K562 (cell line): ENCODE data around the gene CRCP. TPM values are rescaled to one million over a fixed set of nuclear protein-coding genes. Genes with fewer than 3 reads are reported as not detected.

Experiments
- ARNT ChIP-seq, 2 experiments: fragments of 450-650 bp; IDR thresholded peaks; 2 replicates each; pipeline ENCODE4 v1.6.1; 2016; ENCODE audit warnings: mild to moderate bottlenecking in 1 of 2
- CHCHD3 ChIP-seq: fragments of 250-450 bp; sonication (Bioruptor Pico); IDR thresholded peaks from 2 replicates; pipeline ENCODE4 v2.1.2; 2022; ENCODE audit warnings: mild to moderate bottlenecking
- EHMT2 ChIP-seq: fragments of 450-650 bp; IDR thresholded peaks from 2 replicates; pipeline ENCODE4 v1.6.1; 2018; ENCODE audit warnings: antibody characterized with exemption
- MAX ChIP-seq: sonication (generic); formaldehyde crosslinking; IDR thresholded peaks from 2 replicates; pipeline ENCODE4 v1.9.0; 2022; ENCODE audit warnings: mild to moderate bottlenecking, missing genetic modification reagents
- NCOA6 ChIP-seq: fragments of 450-650 bp; IDR thresholded peaks from 2 replicates; pipeline ENCODE4 v1.6.1; 2017; ENCODE audit warnings: mild to moderate bottlenecking
- PCBP2 ChIP-seq: fragments of 200-400 bp; formaldehyde crosslinking; IDR thresholded peaks from 2 replicates; pipeline ENCODE4 v1.6.1; 2018; ENCODE audit warnings: low read length, low read depth, mild to moderate bottlenecking, moderate library complexity; ENCODE audit not compliant: poor library complexity, severe bottlenecking
- PHF8 ChIP-seq: fragments of 200-600 bp; sonication (generic); IDR thresholded peaks from 2 replicates; pipeline ENCODE4 v1.6.1; 2012; ENCODE audit warnings: mixed run types, mild to moderate bottlenecking, inconsistent platforms, low read length, moderate library complexity, borderline replicate concordance
- PTBP1 ChIP-seq: fragments of 200-400 bp; formaldehyde crosslinking; IDR thresholded peaks from 2 replicates; pipeline ENCODE4 v1.6.1; 2017; ENCODE audit warnings: low read depth, low read length
- PTTG1 ChIP-seq: fragments of 450-650 bp; IDR thresholded peaks from 2 replicates; pipeline ENCODE4 v1.6.1; 2016; ENCODE audit warnings: low read depth, mild to moderate bottlenecking, missing genetic modification characterization, missing compliant biosample characterization
- ZNF778 ChIP-seq: fragments of 450-650 bp; formaldehyde crosslinking; IDR thresholded peaks from 2 replicates; pipeline ENCODE4 v1.4.0; 2020; ENCODE audit warnings: mild to moderate bottlenecking, moderate library complexity
- polyA plus RNA-seq, 8 experiments: library from polyadenylated mRNA; depleted of rRNA in 4 of 8; stranded (reverse) in 5 of 8; unstranded in 3 of 8; fragments of >200 nt; fragmentation: Nextera tagmentation in 2 of 8; fragmentation: Illumina TruSeq in 1 of 8; extraction: Ambion mirVana in 2 of 8; extraction: Trizol in 1 of 8; gene quantifications; 2 replicates each; pipeline versions ENCODE4 v1.2.1 to v1.2.3, GENCODE V29; 2011 to 2014; ENCODE audit warnings: inconsistent platforms in 1 of 8, missing spikeins in 1 of 8
- total RNA-seq, 7 experiments: library from RNA; depleted of rRNA in 6 of 7; stranded (reverse); fragments of >200 nt in 6 of 7; fragmentation: Illumina TruSeq in 2 of 7; extraction: Trizol in 2 of 7; gene quantifications; 2 replicates each; pipeline versions ENCODE4 v1.2.1 to v1.2.3, GENCODE V29; 2011 to 2021; ENCODE audit warnings: low replicate concordance in 1 of 7
- TF ChIP-seq, protein P1 (sequence below): fragments of 200-600 bp; sonication (generic); IDR thresholded peaks from one replicate; pipeline ENCODE4 v1.6.1; 2012; ENCODE audit warnings: mild to moderate bottlenecking, low read depth, low read length, inconsistent platforms
- TF ChIP-seq, protein P2 (sequence below), 2 experiments: IDR thresholded peaks; 2 replicates each; pipeline ENCODE4 v1.6.1; 2011; ENCODE audit warnings: borderline replicate concordance in 1 of 2, control low read depth in 1 of 2, low read depth in 1 of 2, low read length in 1 of 2, mild to moderate bottlenecking in 1 of 2, mixed read lengths in 1 of 2, moderate library complexity in 1 of 2; ENCODE audit not compliant: insufficient read depth in 1 of 2, insufficient read length in 1 of 2, poor library complexity in 1 of 2, severe bottlenecking in 1 of 2; ENCODE audit errors: extremely low read depth in 1 of 2

Gene CRCP
- total and polyA plus RNA-seq, 9 of the 15 experiments (the other 6 are each of a cell fraction or from before 2014, with no cell fraction given) = 22.1 to 58.3 (median 43.4) TPM

- TF ChIP-seq, protein P1, sequence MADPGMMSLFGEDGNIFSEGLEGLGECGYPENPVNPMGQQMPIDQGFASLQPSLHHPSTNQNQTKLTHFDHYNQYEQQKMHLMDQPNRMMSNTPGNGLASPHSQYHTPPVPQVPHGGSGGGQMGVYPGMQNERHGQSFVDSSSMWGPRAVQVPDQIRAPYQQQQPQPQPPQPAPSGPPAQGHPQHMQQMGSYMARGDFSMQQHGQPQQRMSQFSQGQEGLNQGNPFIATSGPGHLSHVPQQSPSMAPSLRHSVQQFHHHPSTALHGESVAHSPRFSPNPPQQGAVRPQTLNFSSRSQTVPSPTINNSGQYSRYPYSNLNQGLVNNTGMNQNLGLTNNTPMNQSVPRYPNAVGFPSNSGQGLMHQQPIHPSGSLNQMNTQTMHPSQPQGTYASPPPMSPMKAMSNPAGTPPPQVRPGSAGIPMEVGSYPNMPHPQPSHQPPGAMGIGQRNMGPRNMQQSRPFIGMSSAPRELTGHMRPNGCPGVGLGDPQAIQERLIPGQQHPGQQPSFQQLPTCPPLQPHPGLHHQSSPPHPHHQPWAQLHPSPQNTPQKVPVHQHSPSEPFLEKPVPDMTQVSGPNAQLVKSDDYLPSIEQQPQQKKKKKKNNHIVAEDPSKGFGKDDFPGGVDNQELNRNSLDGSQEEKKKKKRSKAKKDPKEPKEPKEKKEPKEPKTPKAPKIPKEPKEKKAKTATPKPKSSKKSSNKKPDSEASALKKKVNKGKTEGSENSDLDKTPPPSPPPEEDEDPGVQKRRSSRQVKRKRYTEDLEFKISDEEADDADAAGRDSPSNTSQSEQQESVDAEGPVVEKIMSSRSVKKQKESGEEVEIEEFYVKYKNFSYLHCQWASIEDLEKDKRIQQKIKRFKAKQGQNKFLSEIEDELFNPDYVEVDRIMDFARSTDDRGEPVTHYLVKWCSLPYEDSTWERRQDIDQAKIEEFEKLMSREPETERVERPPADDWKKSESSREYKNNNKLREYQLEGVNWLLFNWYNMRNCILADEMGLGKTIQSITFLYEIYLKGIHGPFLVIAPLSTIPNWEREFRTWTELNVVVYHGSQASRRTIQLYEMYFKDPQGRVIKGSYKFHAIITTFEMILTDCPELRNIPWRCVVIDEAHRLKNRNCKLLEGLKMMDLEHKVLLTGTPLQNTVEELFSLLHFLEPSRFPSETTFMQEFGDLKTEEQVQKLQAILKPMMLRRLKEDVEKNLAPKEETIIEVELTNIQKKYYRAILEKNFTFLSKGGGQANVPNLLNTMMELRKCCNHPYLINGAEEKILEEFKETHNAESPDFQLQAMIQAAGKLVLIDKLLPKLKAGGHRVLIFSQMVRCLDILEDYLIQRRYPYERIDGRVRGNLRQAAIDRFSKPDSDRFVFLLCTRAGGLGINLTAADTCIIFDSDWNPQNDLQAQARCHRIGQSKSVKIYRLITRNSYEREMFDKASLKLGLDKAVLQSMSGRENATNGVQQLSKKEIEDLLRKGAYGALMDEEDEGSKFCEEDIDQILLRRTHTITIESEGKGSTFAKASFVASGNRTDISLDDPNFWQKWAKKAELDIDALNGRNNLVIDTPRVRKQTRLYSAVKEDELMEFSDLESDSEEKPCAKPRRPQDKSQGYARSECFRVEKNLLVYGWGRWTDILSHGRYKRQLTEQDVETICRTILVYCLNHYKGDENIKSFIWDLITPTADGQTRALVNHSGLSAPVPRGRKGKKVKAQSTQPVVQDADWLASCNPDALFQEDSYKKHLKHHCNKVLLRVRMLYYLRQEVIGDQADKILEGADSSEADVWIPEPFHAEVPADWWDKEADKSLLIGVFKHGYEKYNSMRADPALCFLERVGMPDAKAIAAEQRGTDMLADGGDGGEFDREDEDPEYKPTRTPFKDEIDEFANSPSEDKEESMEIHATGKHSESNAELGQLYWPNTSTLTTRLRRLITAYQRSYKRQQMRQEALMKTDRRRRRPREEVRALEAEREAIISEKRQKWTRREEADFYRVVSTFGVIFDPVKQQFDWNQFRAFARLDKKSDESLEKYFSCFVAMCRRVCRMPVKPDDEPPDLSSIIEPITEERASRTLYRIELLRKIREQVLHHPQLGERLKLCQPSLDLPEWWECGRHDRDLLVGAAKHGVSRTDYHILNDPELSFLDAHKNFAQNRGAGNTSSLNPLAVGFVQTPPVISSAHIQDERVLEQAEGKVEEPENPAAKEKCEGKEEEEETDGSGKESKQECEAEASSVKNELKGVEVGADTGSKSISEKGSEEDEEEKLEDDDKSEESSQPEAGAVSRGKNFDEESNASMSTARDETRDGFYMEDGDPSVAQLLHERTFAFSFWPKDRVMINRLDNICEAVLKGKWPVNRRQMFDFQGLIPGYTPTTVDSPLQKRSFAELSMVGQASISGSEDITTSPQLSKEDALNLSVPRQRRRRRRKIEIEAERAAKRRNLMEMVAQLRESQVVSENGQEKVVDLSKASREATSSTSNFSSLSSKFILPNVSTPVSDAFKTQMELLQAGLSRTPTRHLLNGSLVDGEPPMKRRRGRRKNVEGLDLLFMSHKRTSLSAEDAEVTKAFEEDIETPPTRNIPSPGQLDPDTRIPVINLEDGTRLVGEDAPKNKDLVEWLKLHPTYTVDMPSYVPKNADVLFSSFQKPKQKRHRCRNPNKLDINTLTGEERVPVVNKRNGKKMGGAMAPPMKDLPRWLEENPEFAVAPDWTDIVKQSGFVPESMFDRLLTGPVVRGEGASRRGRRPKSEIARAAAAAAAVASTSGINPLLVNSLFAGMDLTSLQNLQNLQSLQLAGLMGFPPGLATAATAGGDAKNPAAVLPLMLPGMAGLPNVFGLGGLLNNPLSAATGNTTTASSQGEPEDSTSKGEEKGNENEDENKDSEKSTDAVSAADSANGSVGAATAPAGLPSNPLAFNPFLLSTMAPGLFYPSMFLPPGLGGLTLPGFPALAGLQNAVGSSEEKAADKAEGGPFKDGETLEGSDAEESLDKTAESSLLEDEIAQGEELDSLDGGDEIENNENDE = no peak
- TF ChIP-seq EHMT2 (no peak; the same call in 1 of the 2 replicates), ARNT (IDR thresholded peaks at IDR 0.05) (peak; percentile 66 to 81; a peak in 1 of 4 replicates), PTBP1 (0 out of 2 replicates have a peak, but pooled peaks have one; percentile 53), ZNF778 (CRISPR knock-in tag) (no peak), NCOA6 (no peak), MAX (CRISPR knock-in tag) (no peak), CHCHD3 (CRISPR knock-in tag) (no peak), PHF8 (peak; percentile 68; the same call in 1 of the 2 replicates), PCBP2 (no peak), PTTG1 (no peak)
- TF ChIP-seq, protein P2, sequence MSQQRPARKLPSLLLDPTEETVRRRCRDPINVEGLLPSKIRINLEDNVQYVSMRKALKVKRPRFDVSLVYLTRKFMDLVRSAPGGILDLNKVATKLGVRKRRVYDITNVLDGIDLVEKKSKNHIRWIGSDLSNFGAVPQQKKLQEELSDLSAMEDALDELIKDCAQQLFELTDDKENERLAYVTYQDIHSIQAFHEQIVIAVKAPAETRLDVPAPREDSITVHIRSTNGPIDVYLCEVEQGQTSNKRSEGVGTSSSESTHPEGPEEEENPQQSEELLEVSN (IDR thresholded peaks at IDR 0.05; ENCODE audit: borderline replicate concordance in 1 of 2, extremely low read depth in 1 of 2, insufficient read depth in 1 of 2, insufficient read length in 1 of 2, low read depth in 1 of 2, low read length in 1 of 2, poor library complexity in 1 of 2, severe bottlenecking in 1 of 2) = no peak
Observed at GRCh38 chr7:66099551-66100407, 14.9 kb upstream of the CRCP start (continued).
